Upper lobe of left lung (tissue), 6 donors: Measurements from ENCODE around the gene GRID1. TPM values are rescaled to one million over a fixed set of nuclear protein-coding genes. Genes with fewer than 3 reads are reported as not detected.

ENCODE experiments used
- ATAC-seq, 2 donors: fragments of 200-7000 bp; cut with Tn5 transposase; one replicate each; pipeline ENCODE4 v1.9.1; 2022; ENCODE audit warnings: mild to moderate bottlenecking in 2 of 2, moderate library complexity in 2 of 2; ENCODE audit not compliant: low FRiP score in 2 of 2
- DNase-seq, 2 donors: peaks; one replicate each; pipeline ENCODE4 v3.0.0-alpha.2; 2019 to 2020
- H3K27ac ChIP-seq, 4 donors: fragments of 200-600 bp; sonication (generic); one replicate each; pipeline ENCODE4 v1.5.1; 2016 to 2019
- H3K27me3 ChIP-seq, 4 donors: fragments of 200-600 bp; sonication (generic); one replicate each; pipeline ENCODE4 v1.5.1; 2017 to 2019
- H3K36me3 ChIP-seq, 4 donors: fragments of 200-600 bp; sonication (generic); one replicate each; pipeline ENCODE4 v1.5.1; 2016 to 2019
- H3K4me1 ChIP-seq, 4 donors: fragments of 200-600 bp; sonication (generic); one replicate each; pipeline ENCODE4 v1.5.1; 2018 to 2019
- H3K4me3 ChIP-seq, 4 donors: fragments of 200-600 bp; sonication (generic); one replicate each; pipeline ENCODE4 v1.5.1; 2017 to 2019; ENCODE audit warnings: mild to moderate bottlenecking in 2 of 4, moderate library complexity in 1 of 4
- H3K9me3 ChIP-seq, 4 donors: fragments of 200-600 bp; sonication (generic); one replicate each; pipeline ENCODE4 v1.5.1; 2018 to 2019
- EP300 ChIP-seq, 4 donors: sonication (generic); formaldehyde crosslinking; IDR thresholded peaks; one replicate each; pipeline ENCODE4 v1.5.1; 2017; ENCODE audit warnings: antibody characterized with exemption in 4 of 4, control low read depth in 2 of 4
- POLR2A ChIP-seq, 4 donors: fragments of 450-650 bp; IDR thresholded peaks; one replicate each; pipeline ENCODE4 v1.5.1; 2016 to 2017; ENCODE audit warnings: antibody characterized with exemption in 4 of 4, mild to moderate bottlenecking in 2 of 4
- POLR2AphosphoS5 ChIP-seq, 2 donors: sonication (generic); formaldehyde crosslinking; IDR thresholded peaks; one replicate each; pipeline ENCODE4 v1.5.1; 2017; ENCODE audit warnings: antibody characterized with exemption in 2 of 2
- WGBS, 2 donors: methylation state at CpG; one replicate each; pipeline ENCODE4 v1.1.5; 2017 to 2018; 5-methylcytosine and 5-hydroxymethylcytosine counted together
- total RNA-seq, 6 donors: library from RNA; depleted of rRNA in 4 of 6; stranded (reverse); fragments of >200 nt in 4 of 6; gene quantifications; one replicate each; pipeline versions ENCODE4 v1.1.0 to v1.2.1, GENCODE V29; 2016 to 2021
- TF ChIP-seq, protein P1 (sequence below), 6 experiments: fragments of 450-650 bp in 4 of 6; fragments of 200-600 bp in 2 of 6; sonication (generic) in 2 of 6; IDR thresholded peaks; one replicate each; pipeline ENCODE4 v1.5.1; 2016 to 2019; ENCODE audit warnings: antibody characterized with exemption in 6 of 6
- donor health status: DM: no; HTN: no; CAD: no; lungs with moderate emphysema.
- donor health status: DM: no; HTN: yes; CAD: no; lungs with severe emphysema.

GRID1 gene
- total RNA-seq, 6 donors from 2014 or later, result 1.5 to 5.2 (median 3.2) TPM

DNA sequence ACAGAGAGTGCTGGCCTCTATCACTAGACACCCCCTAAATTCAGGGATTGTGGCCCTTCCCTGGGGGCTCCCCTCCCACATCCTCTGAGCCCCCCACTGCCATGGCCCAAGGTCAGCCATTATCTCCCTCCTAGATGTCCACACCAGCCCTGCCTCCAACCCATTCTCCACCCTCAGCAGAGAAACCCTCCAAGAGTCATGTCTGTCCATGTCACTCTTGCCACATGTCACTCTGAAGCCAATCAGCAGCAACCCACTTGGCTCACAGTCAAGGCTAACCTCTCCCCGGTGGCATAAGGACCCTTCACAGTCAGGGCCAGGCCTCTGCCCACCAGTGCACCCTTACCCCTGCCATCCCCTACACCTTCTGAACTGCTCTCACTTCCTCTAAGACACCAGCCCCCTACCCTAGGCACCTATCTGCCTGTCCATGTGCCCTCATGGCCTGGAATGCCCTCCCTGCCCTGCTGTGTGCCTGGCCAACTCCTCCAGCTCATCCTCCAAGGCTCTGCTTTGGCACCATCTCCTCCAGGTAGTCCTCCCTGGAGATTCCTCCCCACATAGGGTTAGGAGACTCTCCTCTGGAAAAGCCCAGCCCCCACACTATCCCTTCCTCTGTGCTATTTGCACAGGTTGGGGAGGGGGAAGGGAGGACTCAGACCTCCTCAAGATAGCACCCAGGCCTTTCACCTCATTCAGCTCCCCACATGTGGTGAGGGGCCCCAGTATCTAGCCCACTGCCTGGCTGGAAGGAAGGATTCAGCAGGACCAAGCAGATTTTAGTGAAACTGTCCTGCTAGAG is 83.7 kb downstream of the GRID1 start:
- peak in 1 of 2 donors; percentile 34 for ATAC-seq
- H3K27ac ChIP-seq, result no peak overlapping the region
- DNase-seq, result no peak
- H3K27me3 ChIP-seq, result no peaks in the 10 kb centered on the region
- peaks cover 0 to 10% (median 8%) of the 10 kb centered on the region in 4 donors for H3K9me3 ChIP-seq
- TF ChIP-seq EP300 (IDR thresholded peaks at IDR 0.05), result no peak
- TF ChIP-seq, protein P1, sequence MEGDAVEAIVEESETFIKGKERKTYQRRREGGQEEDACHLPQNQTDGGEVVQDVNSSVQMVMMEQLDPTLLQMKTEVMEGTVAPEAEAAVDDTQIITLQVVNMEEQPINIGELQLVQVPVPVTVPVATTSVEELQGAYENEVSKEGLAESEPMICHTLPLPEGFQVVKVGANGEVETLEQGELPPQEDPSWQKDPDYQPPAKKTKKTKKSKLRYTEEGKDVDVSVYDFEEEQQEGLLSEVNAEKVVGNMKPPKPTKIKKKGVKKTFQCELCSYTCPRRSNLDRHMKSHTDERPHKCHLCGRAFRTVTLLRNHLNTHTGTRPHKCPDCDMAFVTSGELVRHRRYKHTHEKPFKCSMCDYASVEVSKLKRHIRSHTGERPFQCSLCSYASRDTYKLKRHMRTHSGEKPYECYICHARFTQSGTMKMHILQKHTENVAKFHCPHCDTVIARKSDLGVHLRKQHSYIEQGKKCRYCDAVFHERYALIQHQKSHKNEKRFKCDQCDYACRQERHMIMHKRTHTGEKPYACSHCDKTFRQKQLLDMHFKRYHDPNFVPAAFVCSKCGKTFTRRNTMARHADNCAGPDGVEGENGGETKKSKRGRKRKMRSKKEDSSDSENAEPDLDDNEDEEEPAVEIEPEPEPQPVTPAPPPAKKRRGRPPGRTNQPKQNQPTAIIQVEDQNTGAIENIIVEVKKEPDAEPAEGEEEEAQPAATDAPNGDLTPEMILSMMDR (IDR thresholded peaks at IDR 0.05), result no peak
- 56 to 80% methylated on average over 1 of the region's 1 CpG for WGBS, 2 donors
- H3K4me3 ChIP-seq, result no peak overlapping the region
- no peaks in the 10 kb centered on the region for H3K4me1 ChIP-seq
- H3K36me3 ChIP-seq, result no peaks in the 10 kb centered on the region

GRCh38 chr10:86281396-86281795 is 85.2 kb downstream of the GRID1 start:
- no peak for DNase-seq
- H3K4me1 ChIP-seq, result no peaks in the 10 kb centered on the region
- WGBS, 2 donors, result 89 to 100% methylated on average over 1 of the region's 1 CpG
- H3K9me3 ChIP-seq, result peaks cover 0 to 10% (median 8%) of the 10 kb centered on the region in 4 donors
- H3K36me3 ChIP-seq, result no peaks in the 10 kb centered on the region
- TF ChIP-seq EP300 (IDR thresholded peaks at IDR 0.05) (no peak), POLR2A (IDR thresholded peaks at IDR 0.05) (no peak), POLR2AphosphoS5 (IDR thresholded peaks at IDR 0.05) (no peak)
- TF ChIP-seq, protein P1 (IDR thresholded peaks at IDR 0.05), result no peak
- H3K27me3 ChIP-seq, result no peaks in the 10 kb centered on the region
- H3K4me3 ChIP-seq, result no peak overlapping the region
- no peak for ATAC-seq
- no peak overlapping the region for H3K27ac ChIP-seq

DNA sequence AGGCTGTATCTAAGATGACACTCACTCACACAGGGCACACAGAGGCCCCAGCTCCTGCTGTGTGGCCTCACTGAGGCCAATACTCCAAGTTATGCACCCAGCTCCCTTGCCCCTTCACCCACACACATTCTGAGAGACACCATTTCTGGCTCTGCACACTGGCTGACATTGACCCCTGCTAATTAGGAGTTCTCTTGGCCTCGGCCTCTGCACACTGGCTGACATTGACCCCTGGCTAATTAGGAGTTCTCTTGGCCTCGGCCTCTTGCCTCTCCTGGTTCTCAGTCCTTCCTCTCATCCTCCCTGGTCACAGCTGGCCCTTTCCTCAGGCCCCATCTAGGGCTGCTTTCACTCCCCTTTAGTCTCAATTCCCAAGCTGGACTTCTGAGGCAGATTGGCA is 97.3 kb downstream of the GRID1 start:
- ATAC-seq, result peak; percentile 8 to 29
- DNase-seq, result peak in 1 of 2 donors; percentile 8

DNA sequence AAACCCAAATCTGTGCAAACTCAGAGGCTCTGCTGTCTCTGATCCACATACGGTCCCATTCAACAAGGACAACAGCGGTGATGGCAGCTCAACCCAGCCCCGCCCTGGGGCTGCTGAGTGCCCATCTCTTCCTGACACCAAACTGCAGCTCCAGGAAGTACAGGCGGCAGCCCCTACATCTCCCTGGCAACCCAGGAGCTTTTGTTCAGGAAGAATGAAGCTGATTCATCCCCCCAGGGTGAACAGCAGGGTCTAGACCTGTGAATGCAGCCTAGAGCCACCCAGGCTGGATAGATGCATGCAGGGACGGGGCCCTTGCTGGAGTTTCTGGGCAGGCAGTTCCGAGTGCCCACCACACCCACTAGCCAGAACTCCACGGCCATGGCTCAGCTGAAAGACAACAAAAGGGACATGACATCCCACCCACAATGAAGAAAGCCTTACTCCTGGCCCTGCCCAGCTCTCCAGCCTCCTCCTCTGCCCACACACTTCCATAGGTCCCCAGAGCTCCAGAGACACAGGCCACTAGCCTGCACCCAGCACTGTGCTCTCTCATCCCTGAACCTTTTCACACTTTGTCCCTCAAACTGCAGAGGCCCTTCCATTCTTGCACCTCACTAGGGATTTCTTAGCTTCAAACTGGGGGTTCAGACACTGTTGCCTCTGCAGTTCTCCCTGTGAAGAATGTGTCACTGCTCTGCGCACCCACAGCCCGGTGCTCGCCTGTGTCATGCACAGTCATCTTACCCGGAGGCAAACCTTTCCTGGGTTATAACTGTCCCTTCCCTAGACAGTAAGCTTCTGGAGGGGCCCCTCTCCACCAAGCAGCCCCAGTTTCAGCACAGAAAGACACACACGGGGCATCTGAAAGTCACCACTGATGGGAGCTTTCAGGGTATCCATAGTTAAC is 99.1 kb downstream of the GRID1 start:
- WGBS, 2 donors, result 79 to 90% methylated on average over 9 to 12 of the region's 12 CpGs
- H3K36me3 ChIP-seq, result no peaks in the 10 kb centered on the region
- H3K9me3 ChIP-seq, result no peaks in the 10 kb centered on the region
- DNase-seq (peak; percentile 8 to 26), ATAC-seq (no peak)
- peaks cover 0 to 9% (median 4%) of the 10 kb centered on the region in 4 donors for H3K4me1 ChIP-seq
- H3K27me3 ChIP-seq, result peaks cover 0 to 5% (median 0%) of the 10 kb centered on the region in 4 donors
- H3K4me3 ChIP-seq, result no peak overlapping the region
- TF ChIP-seq EP300 (IDR thresholded peaks at IDR 0.05) (no peak), POLR2A (IDR thresholded peaks at IDR 0.05) (no peak), POLR2AphosphoS5 (IDR thresholded peaks at IDR 0.05) (no peak)
- TF ChIP-seq, protein P1 (IDR thresholded peaks at IDR 0.05), result no peak
- H3K27ac ChIP-seq, result no peak overlapping the region

More for the DNA sequence above, 97.3 kb downstream of the GRID1 start:
- Histone ChIP-seq H3K27me3 (no peaks in the 10 kb centered on the region), H3K4me3 (no peak overlapping the region), H3K27ac (no peak overlapping the region), H3K9me3 (no peaks in the 10 kb centered on the region), H3K4me1 (no peaks in the 10 kb centered on the region), H3K36me3 (no peaks in the 10 kb centered on the region)
- TF ChIP-seq POLR2AphosphoS5 (IDR thresholded peaks at IDR 0.05) (no peak), POLR2A (IDR thresholded peaks at IDR 0.05) (no peak), EP300 (IDR thresholded peaks at IDR 0.05) (no peak)
- TF ChIP-seq, protein P1 (IDR thresholded peaks at IDR 0.05), result no peak
- 55 to 78% methylated on average over 2 of the region's 2 CpGs for WGBS, 2 donors
